SW 1271 (cell line): ENCODE results near the gene RAB34.

Source experiments
- DNase-seq, 2 experiments: peaks; one replicate each; lab custom pipeline; 2025; lab: John Stamatoyannopoulos, UW

Gene RAB34, protein sequence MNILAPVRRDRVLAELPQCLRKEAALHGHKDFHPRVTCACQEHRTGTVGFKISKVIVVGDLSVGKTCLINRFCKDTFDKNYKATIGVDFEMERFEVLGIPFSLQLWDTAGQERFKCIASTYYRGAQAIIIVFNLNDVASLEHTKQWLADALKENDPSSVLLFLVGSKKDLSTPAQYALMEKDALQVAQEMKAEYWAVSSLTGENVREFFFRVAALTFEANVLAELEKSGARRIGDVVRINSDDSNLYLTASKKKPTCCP

GRCh38 chr17:28717578-28718332 lies at the start of gene RAB34:
RAB34 (minus strand) TSS chr17:28717868; CDS start chr17:28717266, 602 bp downstream.
- peak; percentile 62 to 86 for DNase-seq

- DNase-seq = no peak
Measured at GRCh38 chr17:28765038-28765437, 47.4 kb upstream of the RAB34 start.

DNA sequence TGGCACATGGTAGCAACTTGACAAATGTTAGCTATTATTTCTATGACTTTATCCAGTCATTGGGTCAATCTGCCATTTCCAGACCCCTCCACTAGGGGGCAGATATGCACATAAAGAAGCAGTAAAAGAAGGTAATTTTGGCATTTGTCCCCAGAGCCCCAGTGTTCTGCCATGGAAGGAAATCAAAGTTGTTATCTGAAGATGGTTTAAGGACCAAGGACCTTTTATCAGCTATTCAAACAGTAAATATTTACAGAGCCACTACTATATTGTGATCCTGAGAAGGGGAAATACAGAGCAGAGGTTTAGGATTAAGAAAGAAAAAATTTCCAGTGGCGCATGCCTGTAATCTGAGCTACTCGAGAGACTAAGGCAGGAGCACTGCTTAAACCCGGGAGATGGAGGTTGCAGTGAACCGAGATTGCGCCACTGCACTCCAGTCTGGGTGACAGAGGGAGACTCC lies 46.2 kb upstream of the RAB34 start:
- DNase-seq = peak in 1 of 2 experiments; percentile 69

DNA sequence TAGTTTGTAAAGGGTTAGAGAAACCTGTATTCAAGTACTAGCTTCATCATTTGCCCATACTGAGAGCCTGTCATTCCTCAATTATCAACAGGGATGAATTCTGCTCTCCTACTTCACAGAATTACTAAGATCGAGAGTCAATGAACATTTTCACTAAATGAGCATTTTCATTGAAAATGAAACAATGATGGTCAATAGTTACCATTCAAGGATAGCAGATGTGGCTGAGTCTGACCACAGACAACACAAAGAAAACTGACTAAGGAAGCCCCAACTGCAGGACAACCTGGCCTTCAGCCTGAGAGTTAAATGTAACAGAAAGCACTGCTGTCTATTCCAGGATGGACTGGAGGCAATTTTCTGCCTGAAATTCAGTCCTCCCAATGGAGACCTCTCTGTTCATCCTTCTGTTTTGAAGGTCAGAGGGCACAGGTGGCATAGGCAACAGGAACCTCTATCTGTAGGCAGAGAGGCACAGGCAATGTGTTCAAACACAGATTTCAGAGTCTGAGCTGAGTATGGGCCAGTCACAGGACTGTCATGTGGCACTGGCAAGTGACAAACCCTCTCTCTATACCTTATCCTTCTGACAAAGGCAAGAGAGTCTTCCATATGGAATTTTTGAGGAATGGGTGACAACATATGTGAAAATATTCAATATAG lies 45.6 kb upstream of the RAB34 start:
- DNase-seq = no peak

GRCh38 chr17:28760601-28761562 lies 43.2 kb upstream of the RAB34 start:
- no peak for DNase-seq

DNA sequence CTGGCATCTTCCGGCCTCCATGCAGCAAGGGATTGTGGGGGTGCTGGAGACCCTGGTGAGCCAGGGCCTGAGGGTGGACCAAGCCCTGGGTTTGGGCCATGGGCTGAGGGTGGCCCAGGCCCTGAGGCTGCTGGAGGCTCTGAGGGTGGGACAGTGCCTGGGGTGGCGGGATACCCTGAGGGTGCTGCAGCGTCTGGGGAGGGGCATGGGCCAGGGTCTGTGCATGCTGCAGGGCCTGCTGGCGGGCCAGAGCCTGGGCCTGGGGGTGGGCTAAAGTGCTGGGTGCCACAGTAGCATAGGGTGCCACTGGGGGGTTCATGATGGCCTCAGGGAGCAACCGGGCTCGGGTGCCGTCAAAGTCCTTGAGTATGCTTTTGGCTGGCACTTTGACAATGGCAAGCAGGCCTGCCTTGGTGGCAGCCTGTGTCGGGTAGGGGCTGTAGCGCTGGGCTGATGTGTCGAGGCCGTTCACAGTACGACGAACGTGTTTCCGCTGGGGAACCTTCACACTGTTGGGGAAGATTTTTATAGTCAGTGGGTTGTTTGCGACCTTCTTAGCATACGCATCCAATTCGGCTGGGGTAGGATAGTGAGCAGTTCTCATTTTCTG lies 41.7 kb upstream of the RAB34 start:
- DNase-seq = no peak

GRCh38 chr17:28758411-28759121 lies 40.9 kb upstream of the RAB34 start:
- no peak for DNase-seq

DNA sequence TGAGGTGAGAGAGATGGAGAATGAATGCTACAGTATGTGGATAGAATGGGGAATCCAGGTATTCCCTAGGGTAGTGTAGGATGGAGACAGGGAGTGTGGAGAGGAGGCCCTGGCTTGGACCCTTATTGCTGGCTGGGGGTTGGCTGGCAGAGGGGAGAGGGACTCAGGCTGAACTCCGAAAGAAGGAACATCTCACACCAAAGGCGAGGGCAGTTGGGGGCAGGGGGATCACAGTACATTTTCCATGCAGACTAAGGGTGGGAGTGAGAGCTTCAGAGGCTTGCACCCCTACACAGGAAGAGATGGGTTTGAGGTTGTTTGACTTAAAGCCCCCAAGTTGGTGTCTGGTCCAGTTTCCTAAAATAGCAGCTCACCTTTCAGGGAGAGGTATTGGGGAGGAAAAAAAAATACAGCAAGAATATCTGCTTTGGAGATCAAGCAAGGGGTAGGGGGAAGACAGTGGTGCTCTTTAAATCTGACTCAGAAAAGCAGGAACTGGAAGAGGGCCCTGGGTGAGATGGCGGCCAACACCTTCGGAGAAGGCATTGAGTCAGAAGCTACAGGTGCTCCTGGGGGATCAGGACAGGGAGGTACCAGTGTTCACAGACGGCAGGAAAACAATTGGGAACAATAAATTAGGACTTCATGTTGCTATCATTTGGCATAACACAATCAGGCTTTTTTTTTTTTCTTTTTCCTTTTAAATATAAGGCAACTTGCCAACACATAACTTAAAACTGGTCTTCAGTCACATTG lies 38.6 kb upstream of the RAB34 start:
- DNase-seq = no peak

DNA sequence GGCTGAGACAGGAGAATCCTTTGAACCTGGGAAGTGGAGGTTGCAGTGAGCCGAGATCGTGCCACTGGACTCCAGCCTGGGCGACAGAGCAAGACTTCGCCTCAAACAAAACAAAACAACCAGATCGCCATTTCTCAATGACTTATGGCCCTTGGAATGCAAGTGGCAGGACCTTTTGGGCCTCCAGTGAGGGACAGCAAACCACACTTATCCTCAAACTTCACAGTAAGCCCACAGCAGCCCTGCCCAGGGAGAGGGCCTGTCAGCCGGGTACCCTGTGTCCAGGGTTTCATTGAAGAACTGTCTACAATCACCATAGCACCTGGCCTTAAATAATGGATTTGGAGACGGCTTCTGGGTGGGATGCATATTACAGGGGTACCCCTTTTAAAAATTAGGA lies 37.8 kb upstream of the RAB34 start:
- no peak for DNase-seq

- DNase-seq = no peak
Measured at GRCh38 chr17:28751600-28752366, 34.1 kb upstream of the RAB34 start.

GRCh38 chr17:28750178-28751047 lies 32.7 kb upstream of the RAB34 start:
- DNase-seq = peak; percentile 70 to 91

DNA sequence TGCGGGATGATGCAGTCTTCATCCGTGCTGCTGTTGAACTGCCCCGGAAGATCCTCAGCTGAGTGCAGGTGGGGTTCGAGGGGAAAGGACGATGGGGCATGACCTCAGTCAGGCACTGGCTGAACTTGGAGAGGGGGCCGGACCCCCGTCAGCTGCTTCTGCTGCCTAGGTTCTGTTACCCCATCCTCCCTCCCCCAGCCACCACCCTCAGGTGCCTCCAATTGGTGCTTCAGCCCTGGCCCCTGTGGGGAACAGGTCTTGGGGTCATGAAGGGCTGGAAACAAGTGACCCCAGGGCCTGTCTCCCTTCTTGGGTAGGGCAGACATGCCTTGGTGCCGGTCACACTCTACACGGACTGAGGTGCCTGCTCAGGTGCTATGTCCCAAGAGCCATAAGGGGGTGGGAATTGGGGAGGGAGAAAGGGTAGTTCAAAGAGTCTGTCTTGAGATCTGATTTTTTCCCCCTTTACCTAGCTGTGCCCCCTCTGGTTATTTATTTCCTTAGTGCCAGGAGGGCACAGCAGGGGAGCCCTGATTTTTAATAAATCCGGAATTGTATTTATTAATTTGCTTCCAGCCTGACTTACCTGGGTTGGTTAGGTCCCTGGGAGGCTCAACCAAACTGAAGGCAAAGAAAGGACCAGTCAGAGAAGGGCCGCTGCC lies 32.0 kb upstream of the RAB34 start:
- no peak for DNase-seq

DNA sequence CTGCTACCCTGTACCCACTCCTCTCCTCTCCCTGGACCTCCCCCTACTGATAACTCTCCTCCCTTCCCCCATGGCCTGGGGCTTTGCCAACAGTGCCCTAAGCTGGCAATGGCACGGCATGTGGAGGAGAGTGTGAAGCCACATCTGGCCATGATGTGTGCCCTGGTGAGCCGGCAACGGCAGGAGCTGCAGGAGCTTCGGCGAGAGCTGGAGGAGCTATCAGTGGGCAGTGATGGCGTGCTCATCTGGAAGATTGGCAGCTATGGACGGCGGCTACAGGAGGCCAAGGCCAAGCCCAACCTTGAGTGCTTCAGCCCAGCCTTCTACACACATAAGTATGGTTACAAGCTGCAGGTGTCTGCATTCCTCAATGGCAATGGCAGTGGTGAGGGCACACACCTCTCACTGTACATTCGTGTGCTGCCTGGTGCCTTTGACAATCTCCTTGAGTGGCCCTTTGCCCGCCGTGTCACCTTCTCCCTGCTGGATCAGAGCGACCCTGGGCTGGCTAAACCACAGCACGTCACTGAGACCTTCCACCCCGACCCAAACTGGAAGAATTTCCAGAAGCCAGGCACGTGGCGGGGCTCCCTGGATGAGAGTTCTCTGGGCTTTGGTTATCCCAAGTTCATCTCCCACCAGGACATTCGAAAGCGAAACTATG lies 31.3 kb upstream of the RAB34 start:
- no peak for DNase-seq

DNA sequence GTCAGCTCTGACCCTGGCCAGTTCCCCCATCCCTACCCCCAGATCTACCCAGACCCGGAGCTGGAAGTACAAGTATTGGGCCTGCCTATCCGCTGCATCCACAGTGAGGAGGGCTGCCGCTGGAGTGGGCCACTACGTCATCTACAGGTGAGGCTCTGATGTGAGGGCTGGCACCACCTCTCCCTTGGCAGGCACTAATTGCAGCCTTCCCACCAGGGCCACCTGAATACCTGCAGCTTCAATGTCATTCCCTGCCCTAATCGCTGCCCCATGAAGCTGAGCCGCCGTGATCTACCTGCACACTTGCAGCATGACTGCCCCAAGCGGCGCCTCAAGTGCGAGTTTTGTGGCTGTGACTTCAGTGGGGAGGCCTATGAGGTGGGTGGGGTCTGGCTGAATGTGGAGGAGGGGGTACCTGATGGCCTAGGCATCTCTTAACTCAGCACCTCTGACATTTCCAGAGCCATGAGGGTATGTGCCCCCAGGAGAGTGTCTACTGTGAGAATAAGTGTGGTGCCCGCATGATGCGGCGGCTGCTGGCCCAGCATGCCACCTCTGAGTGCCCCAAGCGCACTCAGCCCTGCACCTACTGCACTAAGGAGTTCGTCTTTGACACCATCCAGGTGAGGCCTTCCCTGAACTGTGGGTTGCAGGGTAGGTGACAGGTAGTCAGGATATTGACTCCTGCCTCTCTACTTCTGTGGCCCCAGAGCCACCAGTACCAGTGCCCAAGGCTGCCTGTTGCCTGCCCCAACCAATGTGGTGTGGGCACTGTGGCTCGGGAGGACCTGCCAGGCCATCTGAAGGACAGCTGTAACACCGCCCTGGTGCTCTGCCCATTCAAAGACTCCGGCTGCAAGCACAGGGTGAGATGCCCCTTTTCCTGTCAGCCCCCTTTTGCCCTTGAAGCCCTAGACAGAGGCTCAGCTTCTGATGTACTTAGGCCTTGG lies 30.4 kb upstream of the RAB34 start:
- no peak for DNase-seq

- DNase-seq = no peak
Measured at GRCh38 chr17:28747051-28747691, 29.5 kb upstream of the RAB34 start.
